HepG2 (cell line): Measurements from ENCODE around the gene EDC3. TPM values are rescaled to one million over a fixed set of nuclear protein-coding genes. Genes with fewer than 3 reads are reported as not detected.

Experiments
- ARID3A ChIP-seq: IDR thresholded peaks from 2 replicates; pipeline ENCODE4 v1.6.1; 2012; ENCODE audit warnings: low read depth, low read length, improper control_type of control experiment
- EEA1 ChIP-seq: sonication (generic); formaldehyde crosslinking; IDR thresholded peaks from 2 replicates; pipeline ENCODE4 v1.5.1; 2020; ENCODE audit warnings: mild to moderate bottlenecking, missing genetic modification reagents, borderline replicate concordance
- FUBP1 ChIP-seq: sonication (generic); formaldehyde crosslinking; IDR thresholded peaks from 2 replicates; pipeline ENCODE4 v1.5.1; 2020; ENCODE audit warnings: missing genetic modification reagents, mild to moderate bottlenecking, borderline replicate concordance
- NFIB ChIP-seq: sonication (generic); formaldehyde crosslinking; IDR thresholded peaks from 2 replicates; pipeline ENCODE4 v1.9.0; 2021; ENCODE audit warnings: missing genetic modification reagents, mild to moderate bottlenecking, borderline replicate concordance
- NRL ChIP-seq: sonication (generic); formaldehyde crosslinking; IDR thresholded peaks from 2 replicates; pipeline ENCODE4 v1.5.0; 2020; ENCODE audit warnings: missing genetic modification reagents, mild to moderate bottlenecking, moderate library complexity, borderline replicate concordance
- PCBP1 ChIP-seq: fragments of 200-400 bp; formaldehyde crosslinking; IDR thresholded peaks from 2 replicates; pipeline ENCODE4 v1.6.1; 2017; ENCODE audit warnings: mild to moderate bottlenecking, low read depth, low read length, borderline replicate concordance
- POGZ ChIP-seq: sonication (generic); formaldehyde crosslinking; IDR thresholded peaks from 2 replicates; pipeline ENCODE4 v1.4.0; 2020; ENCODE audit warnings: mild to moderate bottlenecking, missing genetic modification reagents
- SUZ12 ChIP-seq: fragments of 150-350 bp; IDR thresholded peaks from 2 replicates; pipeline ENCODE4 v1.6.1; 2014; ENCODE audit warnings: low read depth, low read length
- SYNCRIP ChIP-seq: fragments of 200-400 bp; formaldehyde crosslinking; IDR thresholded peaks from 2 replicates; pipeline ENCODE4 v1.6.1; 2018; ENCODE audit warnings: mild to moderate bottlenecking, low read depth, low read length; ENCODE audit not compliant: insufficient read depth
- THAP11 ChIP-seq: IDR thresholded peaks from 2 replicates; pipeline ENCODE4 v1.6.1; 2016; ENCODE audit warnings: missing biosample characterization, missing genetic modification reagents
- ZNF143 ChIP-seq: sonication (generic); formaldehyde crosslinking; IDR thresholded peaks from 2 replicates; pipeline ENCODE4 v1.4.0; 2020; ENCODE audit warnings: missing genetic modification reagents
- ZNF18 ChIP-seq: sonication (generic); formaldehyde crosslinking; IDR thresholded peaks from 2 replicates; pipeline ENCODE4 v1.8.0; 2022; ENCODE audit warnings: mild to moderate bottlenecking, missing genetic modification reagents; ENCODE audit not compliant: insufficient replicate concordance
- ZNF235 ChIP-seq: sonication (generic); formaldehyde crosslinking; IDR thresholded peaks from 2 replicates; pipeline ENCODE4 v1.8.1; 2023; ENCODE audit warnings: mild to moderate bottlenecking, missing genetic modification reagents, borderline replicate concordance
- ZNF577 ChIP-seq: sonication (generic); formaldehyde crosslinking; IDR thresholded peaks from 2 replicates; pipeline ENCODE4 v1.4.0; 2020; ENCODE audit warnings: mild to moderate bottlenecking, low read depth, missing genetic modification reagents, borderline replicate concordance
- ZNF605 ChIP-seq: sonication (generic); formaldehyde crosslinking; IDR thresholded peaks from 2 replicates; pipeline ENCODE4 v1.8.0; 2022; ENCODE audit warnings: mild to moderate bottlenecking, missing genetic modification reagents
- ZNF629 ChIP-seq: sonication (generic); formaldehyde crosslinking; conservative IDR thresholded peaks from 2 replicates; pipeline ENCODE4 v1.5.0; 2020; ENCODE audit warnings: missing genetic modification reagents
- ZNF761 ChIP-seq: sonication (generic); formaldehyde crosslinking; conservative IDR thresholded peaks from 2 replicates; pipeline ENCODE4 v1.4.0; 2020; ENCODE audit warnings: mild to moderate bottlenecking, missing genetic modification reagents
- ZNF83 ChIP-seq: sonication (generic); formaldehyde crosslinking; IDR thresholded peaks from 2 replicates; pipeline ENCODE4 v1.4.0; 2020; ENCODE audit warnings: missing genetic modification reagents, mild to moderate bottlenecking, borderline replicate concordance
- polyA plus RNA-seq, 8 experiments: library from polyadenylated mRNA; depleted of rRNA in 3 of 8; stranded (reverse) in 7 of 8; unstranded in 1 of 8; fragments of >200 nt; fragmentation: Illumina TruSeq in 4 of 8; extraction: Trizol in 4 of 8; gene quantifications; 2 replicates each; pipeline versions ENCODE4 v1.2.1 to v1.2.3, GENCODE V29; 2011 to 2016; ENCODE audit warnings: low read depth in 4 of 8, missing spikeins in 1 of 8, mixed read lengths in 1 of 8; ENCODE audit not compliant: insufficient read depth in 1 of 8
- total RNA-seq, 5 experiments: library from RNA; depleted of rRNA; stranded (reverse); fragments of >200 nt; fragmentation: Illumina TruSeq; extraction: Trizol; gene quantifications; 2 replicates each; pipeline ENCODE4 v1.2.3, GENCODE V29; 2016; ENCODE audit warnings: low read depth in 1 of 5
- TF ChIP-seq, protein P1 (sequence below): sonication (generic); formaldehyde crosslinking; IDR thresholded peaks from 2 replicates; pipeline ENCODE4 v1.4.0; 2020; ENCODE audit warnings: mild to moderate bottlenecking, missing genetic modification reagents
- TF ChIP-seq, protein P2 (sequence below): sonication (generic); IDR thresholded peaks from 2 replicates; pipeline ENCODE4 v1.6.1; 2016; ENCODE audit warnings: low read depth, borderline replicate concordance

Gene EDC3
- total and polyA plus RNA-seq, 2 of the 13 experiments (the other 11 are each of a cell fraction or from before 2014, with no cell fraction given): 17.4 to 32.0 TPM

DNA sequence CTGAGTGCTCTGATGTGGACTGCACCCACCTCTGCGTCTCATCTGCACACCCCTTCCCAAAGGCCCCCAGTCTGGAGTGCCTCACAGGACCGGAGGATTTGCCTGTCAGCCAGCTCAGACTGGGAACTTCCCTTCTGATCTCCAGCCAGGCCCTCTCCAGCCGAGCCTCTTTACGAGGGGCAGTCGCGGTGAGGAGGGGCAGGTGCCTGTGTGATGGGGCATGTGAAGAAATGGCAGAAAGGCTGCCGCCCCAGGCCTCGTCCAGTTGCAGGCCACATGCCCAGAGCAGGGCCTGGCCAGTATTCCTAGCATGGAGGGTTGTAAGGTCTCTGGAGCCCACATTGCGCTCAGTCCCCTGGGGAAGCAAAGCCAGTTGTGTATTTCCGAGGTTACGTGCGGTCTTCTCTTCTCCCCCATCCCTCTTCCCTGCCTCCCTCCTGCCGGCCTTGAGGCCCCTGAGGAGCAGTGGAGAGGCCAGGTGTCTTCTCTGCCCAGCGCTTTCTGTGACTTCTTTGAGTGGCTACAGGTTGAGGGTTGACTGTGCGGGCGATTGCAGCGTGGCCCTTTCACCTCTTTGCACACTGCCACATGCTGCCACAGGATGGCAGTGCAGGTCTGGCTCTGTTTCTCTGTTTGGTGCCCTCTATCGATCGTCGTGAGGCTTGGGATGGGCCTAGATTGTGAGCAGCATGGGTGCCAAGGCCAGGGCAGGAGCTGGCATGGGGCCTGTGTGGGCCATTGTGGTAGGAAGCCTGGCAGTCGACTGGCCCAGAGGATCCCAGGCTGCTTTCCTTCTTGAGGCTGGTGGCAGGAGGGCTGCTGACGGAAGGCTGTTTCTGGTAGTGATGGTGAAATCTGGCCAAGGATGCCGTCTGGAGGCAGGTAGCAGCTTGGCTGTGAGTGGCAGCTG is 74.9 kb downstream of the EDC3 start (continued):
- TF ChIP-seq ZNF18 (CRISPR knock-in tag): no peak
- no peak for TF ChIP-seq ZNF605 (CRISPR knock-in tag)
- no peak for TF ChIP-seq ZNF143 (CRISPR knock-in tag)
- TF ChIP-seq, protein P1, sequence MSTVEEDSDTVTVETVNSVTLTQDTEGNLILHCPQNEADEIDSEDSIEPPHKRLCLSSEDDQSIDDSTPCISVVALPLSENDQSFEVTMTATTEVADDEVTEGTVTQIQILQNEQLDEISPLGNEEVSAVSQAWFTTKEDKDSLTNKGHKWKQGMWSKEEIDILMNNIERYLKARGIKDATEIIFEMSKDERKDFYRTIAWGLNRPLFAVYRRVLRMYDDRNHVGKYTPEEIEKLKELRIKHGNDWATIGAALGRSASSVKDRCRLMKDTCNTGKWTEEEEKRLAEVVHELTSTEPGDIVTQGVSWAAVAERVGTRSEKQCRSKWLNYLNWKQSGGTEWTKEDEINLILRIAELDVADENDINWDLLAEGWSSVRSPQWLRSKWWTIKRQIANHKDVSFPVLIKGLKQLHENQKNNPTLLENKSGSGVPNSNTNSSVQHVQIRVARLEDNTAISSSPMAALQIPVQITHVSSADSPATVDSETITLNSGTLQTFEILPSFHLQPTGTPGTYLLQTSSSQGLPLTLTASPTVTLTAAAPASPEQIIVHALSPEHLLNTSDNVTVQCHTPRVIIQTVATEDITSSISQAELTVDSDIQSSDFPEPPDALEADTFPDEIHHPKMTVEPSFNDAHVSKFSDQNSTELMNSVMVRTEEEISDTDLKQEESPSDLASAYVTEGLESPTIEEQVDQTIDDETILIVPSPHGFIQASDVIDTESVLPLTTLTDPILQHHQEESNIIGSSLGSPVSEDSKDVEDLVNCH (CRISPR knock-in tag): no peak
- no peak for TF ChIP-seq EEA1 (CRISPR knock-in tag)
- no peak; the same call in 1 of the 2 replicates for TF ChIP-seq NRL
- TF ChIP-seq SUZ12: no peak
- no peak for TF ChIP-seq ZNF83 (CRISPR knock-in tag)
- no peak for TF ChIP-seq ARID3A
- TF ChIP-seq POGZ: no peak
- no peak for TF ChIP-seq NFIB (CRISPR knock-in tag)
- no peak for TF ChIP-seq ZNF629 (CRISPR knock-in tag)
- TF ChIP-seq, protein P2, sequence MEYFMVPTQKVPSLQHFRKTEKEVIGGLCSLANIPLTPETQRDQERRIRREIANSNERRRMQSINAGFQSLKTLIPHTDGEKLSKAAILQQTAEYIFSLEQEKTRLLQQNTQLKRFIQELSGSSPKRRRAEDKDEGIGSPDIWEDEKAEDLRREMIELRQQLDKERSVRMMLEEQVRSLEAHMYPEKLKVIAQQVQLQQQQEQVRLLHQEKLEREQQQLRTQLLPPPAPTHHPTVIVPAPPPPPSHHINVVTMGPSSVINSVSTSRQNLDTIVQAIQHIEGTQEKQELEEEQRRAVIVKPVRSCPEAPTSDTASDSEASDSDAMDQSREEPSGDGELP: no peak
- TF ChIP-seq SYNCRIP: no peak
- TF ChIP-seq ZNF761: no peak
- TF ChIP-seq FUBP1 (CRISPR knock-in tag): no peak
- TF ChIP-seq ZNF235: no peak
- TF ChIP-seq ZNF577 (CRISPR knock-in tag): no peak
- TF ChIP-seq THAP11 (CRISPR knock-in tag): 0 out of 2 replicates have a peak, but pooled peaks have one; percentile 28
- TF ChIP-seq PCBP1: no peak
